ENCODE measurements around the gene OR10K2.

Gene OR10K2

DNA sequence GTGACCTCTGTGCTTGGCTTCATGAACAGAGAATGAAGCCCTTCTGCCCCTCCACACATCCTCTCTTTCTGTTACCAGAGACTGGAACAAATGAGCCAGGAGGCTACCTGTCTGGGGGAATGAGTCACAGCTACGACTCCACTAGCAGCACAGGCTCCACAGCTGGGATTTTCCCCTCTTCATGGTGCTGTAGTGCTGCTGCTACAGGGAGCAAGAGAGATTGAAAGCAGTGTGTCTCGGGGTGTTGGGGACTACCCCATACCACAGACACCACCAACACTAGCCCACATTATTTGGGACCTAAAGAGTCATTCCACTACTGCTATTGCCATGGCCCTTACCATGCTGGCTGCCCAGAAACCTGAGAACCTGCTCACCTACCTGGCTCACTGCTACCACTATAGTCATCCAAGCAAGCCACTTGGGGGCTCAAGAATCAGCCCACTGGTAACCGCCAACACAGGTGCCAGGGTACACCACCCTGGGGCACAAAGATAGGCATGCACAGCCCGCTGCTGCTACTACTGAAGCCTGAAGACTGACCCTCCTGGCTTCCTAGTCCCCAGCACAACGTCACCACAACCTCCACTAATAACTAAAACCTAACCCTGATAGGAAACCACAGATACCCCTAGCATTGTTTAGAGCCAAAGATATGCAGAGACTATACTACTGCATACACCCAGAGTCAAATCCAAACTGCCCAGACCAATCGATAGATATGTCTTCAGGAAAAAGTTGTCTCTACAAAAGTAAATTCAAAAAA lies 54.7 kb downstream of the OR10K2 start:
- peak in 1 of 2 donors; percentile 30 for DNase-seq (ENCODE audit: low read depth in 1 of 2, low spot score in 1 of 2)

All from activated CD4-positive, alpha-beta T cell treated with anti-CD3 and anti-CD28 coated beads, Interleukin-2, amount 50 U/mL, for 24 hours (primary cell).